Head of caudate nucleus (tissue), 42 donors: ENCODE measurements around the gene PPFIBP2.
"Not testable (repeated sequence)": the region's sequence is repeated elsewhere in the genome, so short reads cannot be mapped to it uniquely, and the experiment has no call there.

ENCODE experiments used
- DNase-seq, 42 donors: peaks; one replicate each; pipeline versions ENCODE4 v3.0.0 to v3.0.0-alpha.2; 2020 to 2021; ENCODE audit warnings: mixed read lengths in 7 of 42
- intact Hi-C: fragments of 100-400 bp; cut with DNase I; formaldehyde crosslinking; loops from one replicate; pipeline ENCODE4 v1.15.0; 2022

PPFIBP2 gene

GRCh38 chr11:7638710-7639642, 125.2 kb downstream of the PPFIBP2 start:
- peak in 1 of 42 donors; percentile 21 for DNase-seq
- intact Hi-C loops: no loop called here

- intact Hi-C loops: no loop called here
- DNase-seq: peak in 1 of 42 donors; percentile 18
Observed at GRCh38 chr11:7639643-7640025, 125.8 kb downstream of the PPFIBP2 start.

DNA sequence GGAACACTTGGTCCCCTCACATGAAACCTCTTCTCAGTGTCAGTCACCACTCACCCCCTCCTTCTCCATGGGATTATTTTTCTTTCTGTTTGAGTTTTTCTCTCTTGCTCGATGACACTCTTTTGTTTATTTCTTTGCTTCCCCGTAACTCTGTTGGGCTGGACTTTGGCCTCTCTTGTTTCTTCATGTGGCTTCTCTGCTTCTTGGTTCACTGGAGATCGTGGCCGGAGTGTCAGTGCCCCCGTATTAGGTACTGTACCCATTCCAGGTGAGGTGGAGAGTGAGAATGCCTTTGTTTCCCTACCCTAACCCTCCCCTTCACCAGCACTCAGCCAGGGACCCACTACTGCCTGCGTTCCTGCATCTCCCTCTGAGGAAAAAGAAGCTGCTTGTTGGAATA, 127.0 kb downstream of the PPFIBP2 start:
- no peak for DNase-seq
- intact Hi-C loops: no loop called here

DNA sequence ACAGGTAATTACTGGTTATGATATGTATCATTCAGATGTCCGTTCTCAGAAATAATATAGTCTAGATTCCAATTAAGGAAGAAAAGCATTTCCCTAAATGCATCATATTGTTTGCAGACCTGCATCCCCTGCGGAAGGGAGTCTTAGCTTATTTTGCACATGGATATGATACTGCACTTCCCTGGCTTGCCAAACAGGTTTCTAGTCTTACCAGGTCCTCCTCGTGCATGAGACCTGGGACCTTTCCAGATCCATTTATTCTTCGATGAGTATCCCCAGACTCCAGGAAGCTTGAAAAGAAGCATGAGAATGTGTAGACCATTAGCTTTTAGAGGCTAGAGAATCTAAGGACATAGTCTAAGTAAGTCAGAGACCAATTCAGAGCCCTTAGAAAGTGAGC, 128.9 kb downstream of the PPFIBP2 start:
- intact Hi-C loops: no loop called here
- no peak for DNase-seq

DNA sequence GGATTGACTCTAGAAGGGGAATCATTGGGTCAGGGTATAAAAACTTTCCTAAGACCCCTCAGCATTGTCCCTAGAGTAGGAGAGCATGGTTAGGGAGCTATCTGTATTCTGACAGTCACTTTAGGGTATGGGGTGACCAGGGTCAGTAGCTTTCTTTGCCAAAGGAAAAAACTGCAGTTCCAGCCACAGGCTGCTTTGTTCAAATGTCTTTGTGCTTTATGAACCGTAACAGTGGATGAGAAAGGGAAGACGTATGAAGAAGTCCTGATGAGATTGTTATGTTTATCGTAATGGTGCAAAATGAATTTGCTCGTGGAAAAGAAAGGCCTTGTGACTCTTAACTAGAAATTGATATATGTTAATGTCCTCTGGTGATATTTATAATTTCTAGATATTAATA, 129.5 kb downstream of the PPFIBP2 start:
- no peak for DNase-seq
- intact Hi-C loops: no loop called here

DNA sequence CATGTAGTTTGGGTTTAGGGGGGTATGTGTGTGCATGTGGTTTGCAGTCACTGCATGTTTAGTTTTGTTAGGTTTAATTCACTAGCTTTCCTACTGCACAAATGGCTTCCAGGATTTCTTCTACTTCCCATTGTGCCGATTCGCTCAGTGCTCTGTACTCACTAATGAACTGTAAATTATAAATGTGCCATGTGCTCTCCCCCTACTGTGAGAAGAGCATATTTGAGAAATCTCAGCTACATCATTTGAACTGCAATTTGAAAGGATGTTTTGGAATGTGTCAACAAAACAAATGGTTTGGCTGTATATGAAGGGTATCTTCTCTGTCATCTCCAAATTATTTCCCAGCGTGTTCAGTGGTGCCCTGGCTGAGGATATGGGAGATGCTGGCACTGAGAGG, 131.4 kb downstream of the PPFIBP2 start:
- no peak for DNase-seq
- intact Hi-C loops: no loop called here

GRCh38 chr11:7646866-7647265, 133.1 kb downstream of the PPFIBP2 start:
- intact Hi-C loops: no loop called here
- DNase-seq: no peak

DNA sequence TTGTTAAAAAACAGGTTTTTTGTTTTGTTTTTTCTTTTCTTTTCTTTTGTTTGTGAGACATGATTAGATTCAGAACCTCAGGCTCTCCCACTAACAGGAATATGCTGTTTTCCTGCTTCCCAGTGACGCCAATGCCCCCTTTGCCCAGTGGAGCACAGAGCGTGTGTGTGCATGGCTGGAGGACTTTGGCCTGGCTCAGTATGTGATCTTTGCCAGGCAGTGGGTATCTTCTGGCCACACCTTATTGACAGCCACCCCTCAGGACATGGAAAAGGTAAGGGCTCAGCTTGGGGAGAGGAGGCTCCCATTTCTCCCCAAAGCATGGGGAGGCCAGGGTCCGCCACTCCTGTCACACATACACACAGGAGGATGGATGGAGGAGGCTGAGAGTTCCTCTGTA, 134.5 kb downstream of the PPFIBP2 start:
- peak in 1 of 42 donors; percentile 24 for DNase-seq
- intact Hi-C loops: no loop called here

DNA sequence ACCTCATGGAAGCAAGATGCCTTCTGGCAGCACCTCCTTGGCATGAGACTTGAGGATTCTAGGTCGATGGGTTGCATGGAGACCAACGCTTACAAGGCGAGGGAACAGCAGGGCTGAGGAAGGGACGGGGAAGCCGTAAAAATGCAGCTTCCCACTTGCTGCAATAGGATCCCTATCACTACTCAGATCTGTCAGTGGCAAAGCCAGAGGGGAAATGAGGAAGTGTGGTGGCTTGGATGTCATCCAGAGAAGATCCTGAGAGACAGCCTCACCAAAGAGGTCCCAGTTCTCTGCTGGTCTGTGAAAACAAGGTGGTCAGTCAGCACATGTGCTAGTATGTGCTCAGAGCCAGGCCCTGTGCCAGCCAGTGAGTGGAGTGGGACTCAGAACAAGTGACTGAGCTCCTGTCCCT, 137.3 kb downstream of the PPFIBP2 start:
- intact Hi-C loops: loop anchor here (5.0 kb wide), 2 partner anchors 74 to 139 kb away; partner anchors contain the start of gene PPFIBP2
- DNase-seq: peak in 31 of 42 donors; percentile 32 to 83 (median 60)

DNA sequence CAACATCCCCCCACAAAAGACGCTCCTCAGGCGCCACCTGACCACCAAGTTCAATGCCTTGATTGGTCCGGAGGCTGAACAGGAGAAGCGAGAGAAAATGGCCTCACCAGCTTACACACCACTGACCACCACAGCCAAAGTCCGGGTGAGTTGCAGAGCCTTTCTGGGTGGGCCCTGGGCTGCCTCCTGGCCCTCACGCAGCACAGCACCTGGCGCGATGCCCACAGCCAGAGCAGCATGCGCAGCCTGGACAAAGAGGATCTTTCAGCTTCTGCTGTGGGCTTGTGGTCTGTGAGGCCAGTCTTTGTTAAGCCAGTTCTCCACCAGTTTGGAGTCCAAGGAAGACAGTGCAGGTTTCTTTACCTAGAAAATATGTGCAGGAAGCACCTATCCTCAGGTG, 137.9 kb downstream of the PPFIBP2 start:
- intact Hi-C loops: loop anchor here (5.0 kb wide), 2 partner anchors 74 to 139 kb away; partner anchors contain the start of gene PPFIBP2
- peak; percentile 69 to 96 (median 88) for DNase-seq

DNA sequence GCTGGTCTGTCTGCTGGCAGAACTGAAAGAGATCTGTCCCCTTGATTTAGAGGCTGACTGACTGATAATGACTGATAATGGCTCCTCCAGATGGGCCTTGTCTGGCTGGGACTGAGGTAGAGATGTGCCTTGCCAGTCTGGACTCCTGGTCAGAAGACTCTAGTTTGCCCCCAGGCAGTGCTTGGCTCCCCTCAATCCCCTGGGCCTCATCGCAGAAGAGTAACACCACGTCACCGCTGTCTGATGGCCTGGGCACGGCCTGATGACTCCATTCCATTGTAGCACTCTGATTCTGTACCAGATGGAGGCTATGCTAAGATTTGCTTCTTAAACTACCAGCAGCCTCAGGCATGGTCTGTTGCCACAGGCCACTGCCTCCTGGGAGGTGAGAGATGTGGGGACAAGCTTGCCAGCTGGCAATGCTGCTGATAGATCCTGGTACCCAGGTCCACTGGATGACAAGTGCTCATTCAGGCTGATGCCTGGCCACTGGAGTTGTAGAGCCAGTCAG, 140.5 kb downstream of the PPFIBP2 start:
- peak in 2 of 42 donors; percentile 15 to 34 for DNase-seq
- intact Hi-C loops: loop anchor here (5.0 kb wide), 2 partner anchors 77 to 142 kb away; partner anchors contain the start of gene PPFIBP2

DNA sequence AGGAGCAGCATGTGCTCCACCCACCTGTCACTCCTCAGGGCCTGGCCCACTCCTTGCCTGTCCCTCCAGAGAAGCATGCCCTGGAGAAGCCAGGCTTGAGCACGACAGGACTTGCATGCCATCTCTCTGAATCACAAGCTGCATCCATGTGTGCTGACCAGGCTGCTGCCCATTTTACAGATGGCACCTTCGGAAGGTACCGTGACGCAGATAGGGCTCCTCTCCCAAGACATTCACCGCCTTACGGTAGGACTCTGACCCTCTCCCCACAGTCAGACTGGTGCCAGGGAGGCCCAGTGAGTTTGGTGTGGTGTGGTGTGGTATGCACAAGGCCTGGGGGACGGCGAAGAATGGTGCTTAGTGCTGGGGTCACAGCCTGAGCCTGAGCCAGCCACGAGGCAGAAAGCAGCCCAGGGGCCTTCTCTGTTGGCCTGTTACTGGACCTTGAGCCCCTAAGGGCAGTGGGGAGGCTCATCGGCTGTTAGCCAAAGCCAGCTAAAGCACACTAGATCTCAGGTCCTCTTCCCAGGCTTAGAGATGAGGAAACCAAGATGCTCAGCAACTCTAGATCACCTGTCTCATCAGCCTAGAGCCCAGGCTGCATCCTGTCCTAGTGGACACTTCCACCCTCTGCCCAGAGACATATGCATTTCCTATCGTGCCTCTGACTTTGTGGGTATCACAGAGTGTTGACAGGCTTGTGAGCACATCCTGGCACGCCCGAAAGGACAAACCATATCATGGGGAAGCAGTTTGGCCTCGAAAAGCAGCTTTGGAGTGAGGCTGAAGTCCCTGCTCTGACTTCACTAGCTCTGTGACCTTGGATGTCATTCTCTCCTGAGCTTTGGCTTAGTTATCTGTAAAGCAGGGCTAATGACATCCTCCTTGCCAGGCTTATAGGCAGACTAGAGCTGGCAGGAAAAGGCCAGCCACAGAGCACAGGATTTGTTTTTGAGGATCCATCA, 141.7 kb downstream of the PPFIBP2 start:
- DNase-seq: peak in 3 of 42 donors; percentile 11 to 41 (median 28)
- intact Hi-C loops: no loop called here

DNA sequence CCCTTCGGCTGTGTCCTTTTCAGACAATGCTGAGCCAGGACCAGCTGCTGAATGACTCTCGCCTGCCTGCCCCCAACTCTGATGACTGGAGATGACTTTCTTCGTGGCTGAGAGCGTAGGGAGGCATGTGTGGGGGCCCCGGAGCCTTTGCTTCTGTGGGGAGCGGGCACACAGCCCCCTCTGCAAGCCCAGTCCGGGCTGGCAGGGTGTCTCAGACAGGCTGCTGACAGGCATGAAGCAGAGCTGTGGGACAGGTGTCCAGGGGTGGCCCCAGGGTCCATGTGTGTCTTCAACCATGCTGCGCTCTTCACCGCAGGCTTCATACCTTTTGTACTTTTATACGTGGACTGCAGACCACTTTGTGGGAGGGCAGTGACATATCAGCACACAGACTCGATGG, 142.9 kb downstream of the PPFIBP2 start:
- intact Hi-C loops: no loop called here
- DNase-seq: peak in 2 of 42 donors; percentile 16 to 47

GRCh38 chr11:7657306-7658025, 143.7 kb downstream of the PPFIBP2 start:
- DNase-seq: peak; percentile 43 to 89 (median 78)
- intact Hi-C loops: no loop called here

GRCh38 chr11:7663531-7663930, 149.7 kb downstream of the PPFIBP2 start:
- intact Hi-C loops, DNase-seq: not testable (repeated sequence)

GRCh38 chr11:7664867-7665266, 151.1 kb downstream of the PPFIBP2 start:
- intact Hi-C loops: loop anchor here (5.0 kb wide), 2 partner anchors 93 to 153 kb away; partner anchors contain the start of gene PPFIBP2
- no peak for DNase-seq

- intact Hi-C loops: loop anchor here (5.0 kb wide), 2 partner anchors 93 to 153 kb away; partner anchors contain the start of gene PPFIBP2
Observed at GRCh38 chr11:7665473-7666291, 151.9 kb downstream of the PPFIBP2 start.

More at GRCh38 chr11:7665473-7666291, 151.9 kb downstream of the PPFIBP2 start:
- DNase-seq: peak in 40 of 42 donors; percentile 51 to 88 (median 74)
